Measurements from ENCODE around the gene ZNF320. TPM values are rescaled to one million over a fixed set of nuclear protein-coding genes. Genes with fewer than 3 reads are reported as not detected.
"Not testable (repeated sequence)": the region's sequence is repeated elsewhere in the genome, so short reads cannot be mapped to it uniquely, and the experiment has no call there.

The ZNF320 gene
- total RNA-seq, 1 donor from 2014 or later, result 33.5 TPM

GRCh38 chr19:52943134-52943883 lies 45.9 kb upstream of the ZNF320 start:
- peak overlapping the region; percentile 95 for H3K27ac Mint-ChIP-seq
- H3K27me3 Mint-ChIP-seq, result no peaks in the 10 kb centered on the region
- peak overlapping the region; percentile 99 for H3K4me3 Mint-ChIP-seq
- peaks cover 30% of the 10 kb centered on the region for H3K4me1 Mint-ChIP-seq (ENCODE audit: unreplicated experiment)
- DNase-seq (ENCODE audit: extremely low spot score, unreplicated experiment), result no peak
- no peak for TF ChIP-seq CTCF (conservative IDR thresholded peaks at IDR 0.05)
- H3K9me3 Mint-ChIP-seq, result peaks cover 7% of the 10 kb centered on the region
- peaks cover 15% of the 10 kb centered on the region for H3K36me3 Mint-ChIP-seq

GRCh38 chr19:52942386-52943133 lies 45.1 kb upstream of the ZNF320 start:
- Mint-ChIP-seq H3K9me3 (peaks cover 7% of the 10 kb centered on the region), H3K36me3 (peaks cover 11% of the 10 kb centered on the region), H3K4me1 (ENCODE audit: unreplicated experiment) (peaks cover 30% of the 10 kb centered on the region), H3K4me3 (peak overlapping the region; percentile 99), H3K27me3 (no peaks in the 10 kb centered on the region), H3K27ac (peak overlapping the region; percentile 95)
- peak; percentile 96 for DNase-seq (ENCODE audit: extremely low spot score, unreplicated experiment)
- TF ChIP-seq CTCF (conservative IDR thresholded peaks at IDR 0.05), result no peak

GRCh38 chr19:52941941-52942385 lies 44.5 kb upstream of the ZNF320 start:
- Mint-ChIP-seq H3K27me3 (no peaks in the 10 kb centered on the region), H3K4me1 (ENCODE audit: unreplicated experiment) (peaks cover 30% of the 10 kb centered on the region), H3K4me3 (peak overlapping the region; percentile 99), H3K36me3 (peaks cover 8% of the 10 kb centered on the region), H3K9me3 (peaks cover 7% of the 10 kb centered on the region), H3K27ac (peak overlapping the region; percentile 95)
- no peak for DNase-seq (ENCODE audit: extremely low spot score, unreplicated experiment)
- no peak for TF ChIP-seq CTCF (conservative IDR thresholded peaks at IDR 0.05)

GRCh38 chr19:52941523-52941922 lies 44.1 kb upstream of the ZNF320 start:
- not testable (repeated sequence) for H3K9me3 Mint-ChIP-seq; H3K27me3 Mint-ChIP-seq; DNase-seq (ENCODE audit: extremely low spot score, unreplicated experiment); H3K36me3 Mint-ChIP-seq
- Mint-ChIP-seq H3K4me3 (peak overlapping the region; percentile 99), H3K4me1 (ENCODE audit: unreplicated experiment) (peaks cover 30% of the 10 kb centered on the region), H3K27ac (peak overlapping the region; percentile 95)

GRCh38 chr19:52940905-52941304 lies 43.5 kb upstream of the ZNF320 start:
- H3K4me1 Mint-ChIP-seq (ENCODE audit: unreplicated experiment), result peaks cover 30% of the 10 kb centered on the region
- not testable (repeated sequence) for DNase-seq (ENCODE audit: extremely low spot score, unreplicated experiment); H3K27me3 Mint-ChIP-seq; H3K9me3 Mint-ChIP-seq
- peak overlapping the region; percentile 95 for H3K27ac Mint-ChIP-seq
- peaks cover 10% of the 10 kb centered on the region for H3K36me3 Mint-ChIP-seq
- peak overlapping the region; percentile 99 for H3K4me3 Mint-ChIP-seq

- Mint-ChIP-seq H3K4me3 (peak overlapping the region; percentile 84), H3K36me3 (peaks cover 16% of the 10 kb centered on the region), H3K27me3 (no peaks in the 10 kb centered on the region), H3K4me1 (ENCODE audit: unreplicated experiment) (peaks cover 27% of the 10 kb centered on the region), H3K9me3 (peaks cover 10% of the 10 kb centered on the region), H3K27ac (peak overlapping the region; percentile 98)
- TF ChIP-seq CTCF (conservative IDR thresholded peaks at IDR 0.05), result no peak
- no peak for DNase-seq (ENCODE audit: extremely low spot score, unreplicated experiment)
These were observed 41.3 kb upstream of the ZNF320 start for GRCh38 chr19:52938761-52939160.
